ENCODE measurements around the gene COL16A1.
"Not testable (repeated sequence)": the region's sequence is repeated elsewhere in the genome, so short reads cannot be mapped to it uniquely, and the experiment has no call there.

Gene COL16A1

GRCh38 chr1:31708324-31708723 lies 4.5 kb upstream of the COL16A1 start:
- H3K36me3 ChIP-seq (ENCODE audit: control insufficient read depth, insufficient read depth, low read length): no peaks in the 10 kb centered on the region
- no peak overlapping the region for H2BK120ac ChIP-seq (ENCODE audit: low read depth, low read length)
- no peak overlapping the region for H3K27ac ChIP-seq (ENCODE audit: low read depth, low read length)
- no peaks in the 10 kb centered on the region for H3K27me3 ChIP-seq (ENCODE audit: insufficient read depth, low read length, poor library complexity)
- H3K56ac ChIP-seq (ENCODE audit: low read length): no peak overlapping the region
- no peak overlapping the region for H2AK5ac ChIP-seq (ENCODE audit: low read length)
- H3K4me3 ChIP-seq (ENCODE audit: low read length): no peak overlapping the region
- no CpG with 5 or more reads among the region's 11 CpGs for WGBS (ENCODE audit: extremely low coverage, insufficient coverage, low lambda C conversion rate)
- no peaks in the 10 kb centered on the region for H3K79me1 ChIP-seq (ENCODE audit: low read length)
- H3K18ac ChIP-seq (ENCODE audit: low read length): no peak overlapping the region
- H4K8ac ChIP-seq (ENCODE audit: low read depth, low read length): no peak overlapping the region
- H3K4me1 ChIP-seq (ENCODE audit: control insufficient read depth, low read depth, low read length): peaks cover 22% of the 10 kb centered on the region
- H2BK15ac ChIP-seq (replicated peaks; ENCODE audit: low read depth): no peak overlapping the region
- no peak overlapping the region for H3K4me2 ChIP-seq (ENCODE audit: low read length)
- no peak overlapping the region for H4K5ac ChIP-seq (ENCODE audit: low read length)
- H2BK5ac ChIP-seq (ENCODE audit: low read length): no peak overlapping the region
- DNase-seq: no peak
- no peak overlapping the region for H3K9ac ChIP-seq (ENCODE audit: low read length)
- no peak overlapping the region for H3K23ac ChIP-seq (ENCODE audit: low read length)
- H3K4ac ChIP-seq (ENCODE audit: low read depth, low read length): no peak overlapping the region
- no peaks in the 10 kb centered on the region for H3K79me2 ChIP-seq (ENCODE audit: control insufficient read depth, insufficient read depth, low read length)

GRCh38 chr1:31707711-31708110 lies 3.9 kb upstream of the COL16A1 start:
- no peak overlapping the region for H3K27ac ChIP-seq (ENCODE audit: low read depth, low read length)

GRCh38 chr1:31707059-31707600 lies 3.3 kb upstream of the COL16A1 start:
- not testable (repeated sequence) for H3K27ac ChIP-seq (ENCODE audit: low read depth, low read length); H2BK5ac ChIP-seq (ENCODE audit: low read length); H3K4me2 ChIP-seq (ENCODE audit: low read length); H2BK120ac ChIP-seq (ENCODE audit: low read depth, low read length); H3K4ac ChIP-seq (ENCODE audit: low read depth, low read length); H3K18ac ChIP-seq (ENCODE audit: low read length); DNase-seq; H3K36me3 ChIP-seq (ENCODE audit: control insufficient read depth, insufficient read depth, low read length); H3K27me3 ChIP-seq (ENCODE audit: insufficient read depth, low read length, poor library complexity); H3K9ac ChIP-seq (ENCODE audit: low read length); H4K5ac ChIP-seq (ENCODE audit: low read length); H3K79me1 ChIP-seq (ENCODE audit: low read length); H3K79me2 ChIP-seq (ENCODE audit: control insufficient read depth, insufficient read depth, low read length); H2AK5ac ChIP-seq (ENCODE audit: low read length); H3K4me3 ChIP-seq (ENCODE audit: low read length); H4K8ac ChIP-seq (ENCODE audit: low read depth, low read length); H3K23ac ChIP-seq (ENCODE audit: low read length); H2BK15ac ChIP-seq (replicated peaks; ENCODE audit: low read depth); H3K56ac ChIP-seq (ENCODE audit: low read length)
- no CpG with 5 or more reads among the region's 4 CpGs for WGBS (ENCODE audit: extremely low coverage, insufficient coverage, low lambda C conversion rate)
- H3K4me1 ChIP-seq (ENCODE audit: control insufficient read depth, low read depth, low read length): peaks cover 21% of the 10 kb centered on the region

More at GRCh38 chr1:31707711-31708110, 3.9 kb upstream of the COL16A1 start:
- Histone ChIP-seq H3K9ac (ENCODE audit: low read length) (no peak overlapping the region), H3K18ac (ENCODE audit: low read length) (no peak overlapping the region), H2AK5ac (ENCODE audit: low read length) (no peak overlapping the region), H2BK15ac (replicated peaks; ENCODE audit: low read depth) (no peak overlapping the region), H3K4me1 (ENCODE audit: control insufficient read depth, low read depth, low read length) (peaks cover 25% of the 10 kb centered on the region), H2BK120ac (ENCODE audit: low read depth, low read length) (no peak overlapping the region), H3K27me3 (ENCODE audit: insufficient read depth, low read length, poor library complexity) (no peaks in the 10 kb centered on the region), H4K8ac (ENCODE audit: low read depth, low read length) (no peak overlapping the region), H3K4me2 (ENCODE audit: low read length) (no peak overlapping the region), H3K4me3 (ENCODE audit: low read length) (no peak overlapping the region), H3K23ac (ENCODE audit: low read length) (no peak overlapping the region), H2BK5ac (ENCODE audit: low read length) (no peak overlapping the region), H4K5ac (ENCODE audit: low read length) (no peak overlapping the region), H3K4ac (ENCODE audit: low read depth, low read length) (no peak overlapping the region), H3K79me2 (ENCODE audit: control insufficient read depth, insufficient read depth, low read length) (no peaks in the 10 kb centered on the region), H3K36me3 (ENCODE audit: control insufficient read depth, insufficient read depth, low read length) (no peaks in the 10 kb centered on the region), H3K79me1 (ENCODE audit: low read length) (no peaks in the 10 kb centered on the region), H3K56ac (ENCODE audit: low read length) (no peak overlapping the region)
- no CpG with 5 or more reads among the region's 5 CpGs for WGBS (ENCODE audit: extremely low coverage, insufficient coverage, low lambda C conversion rate)
- peak; percentile 39 for DNase-seq

GRCh38 chr1:31706384-31707058 lies 2.7 kb upstream of the COL16A1 start:
- H3K27ac ChIP-seq (ENCODE audit: low read depth, low read length): no peak overlapping the region
- H3K9ac ChIP-seq (ENCODE audit: low read length): no peak overlapping the region
- H3K4me1 ChIP-seq (ENCODE audit: control insufficient read depth, low read depth, low read length): peaks cover 16% of the 10 kb centered on the region
- H3K4ac ChIP-seq (ENCODE audit: low read depth, low read length): no peak overlapping the region
- H3K79me1 ChIP-seq (ENCODE audit: low read length): no peaks in the 10 kb centered on the region
- H3K4me3 ChIP-seq (ENCODE audit: low read length): no peak overlapping the region
- H3K79me2 ChIP-seq (ENCODE audit: control insufficient read depth, insufficient read depth, low read length): no peaks in the 10 kb centered on the region
- no peaks in the 10 kb centered on the region for H3K27me3 ChIP-seq (ENCODE audit: insufficient read depth, low read length, poor library complexity)
- no peak overlapping the region for H3K56ac ChIP-seq (ENCODE audit: low read length)
- H3K4me2 ChIP-seq (ENCODE audit: low read length): no peak overlapping the region
- H2BK120ac ChIP-seq (ENCODE audit: low read depth, low read length): no peak overlapping the region
- H2BK5ac ChIP-seq (ENCODE audit: low read length): no peak overlapping the region
- no peak overlapping the region for H2BK15ac ChIP-seq (replicated peaks; ENCODE audit: low read depth)
- no peak overlapping the region for H4K8ac ChIP-seq (ENCODE audit: low read depth, low read length)
- DNase-seq: no peak
- no peak overlapping the region for H3K23ac ChIP-seq (ENCODE audit: low read length)
- H3K36me3 ChIP-seq (ENCODE audit: control insufficient read depth, insufficient read depth, low read length): no peaks in the 10 kb centered on the region
- no peak overlapping the region for H3K18ac ChIP-seq (ENCODE audit: low read length)
- no peak overlapping the region for H2AK5ac ChIP-seq (ENCODE audit: low read length)
- no CpG with 5 or more reads among the region's 15 CpGs for WGBS (ENCODE audit: extremely low coverage, insufficient coverage, low lambda C conversion rate)
- H4K5ac ChIP-seq (ENCODE audit: low read length): no peak overlapping the region

GRCh38 chr1:31705080-31705866 lies 1.5 kb upstream of the COL16A1 start:
- Histone ChIP-seq H3K27me3 (ENCODE audit: insufficient read depth, low read length, poor library complexity) (no peaks in the 10 kb centered on the region), H3K4me1 (ENCODE audit: control insufficient read depth, low read depth, low read length) (peaks cover 16% of the 10 kb centered on the region), H3K23ac (ENCODE audit: low read length) (no peak overlapping the region), H3K79me2 (ENCODE audit: control insufficient read depth, insufficient read depth, low read length) (no peaks in the 10 kb centered on the region), H3K4ac (ENCODE audit: low read depth, low read length) (peak overlapping the region; percentile 57), H2BK5ac (ENCODE audit: low read length) (peak overlapping the region; percentile 90), H4K8ac (ENCODE audit: low read depth, low read length) (peak overlapping the region; percentile 3), H3K36me3 (ENCODE audit: control insufficient read depth, insufficient read depth, low read length) (no peaks in the 10 kb centered on the region), H3K79me1 (ENCODE audit: low read length) (no peaks in the 10 kb centered on the region), H3K4me3 (ENCODE audit: low read length) (no peak overlapping the region), H2BK15ac (replicated peaks; ENCODE audit: low read depth) (no peak overlapping the region), H2BK120ac (ENCODE audit: low read depth, low read length) (peak overlapping the region; percentile 33), H3K9ac (ENCODE audit: low read length) (peak overlapping the region; percentile 63), H2AK5ac (ENCODE audit: low read length) (peak overlapping the region; percentile 95), H3K18ac (ENCODE audit: low read length) (peak overlapping the region; percentile 78), H3K27ac (ENCODE audit: low read depth, low read length) (peak overlapping the region; percentile 12), H4K5ac (ENCODE audit: low read length) (peak overlapping the region; percentile 33), H3K56ac (ENCODE audit: low read length) (peak overlapping the region; percentile 93), H3K4me2 (ENCODE audit: low read length) (peak overlapping the region; percentile 61)
- peak; percentile 85 for DNase-seq
- no CpG with 5 or more reads among the region's 23 CpGs for WGBS (ENCODE audit: extremely low coverage, insufficient coverage, low lambda C conversion rate)
